DND-41 (cell line): Measurements from ENCODE around the gene EDN2.

Experiments used
- EZH2 ChIP-seq: IDR thresholded peaks from 3 replicates; pipeline ENCODE4 v1.6.1; 2012; ENCODE audit warnings: borderline replicate concordance, low read depth, mild to moderate bottlenecking, moderate library complexity, low read length, inconsistent platforms; ENCODE audit not compliant: severe bottlenecking
- TF ChIP-seq, protein P1 (sequence below): IDR thresholded peaks from 2 replicates; pipeline ENCODE4 v1.5.1; 2012; ENCODE audit warnings: borderline replicate concordance, low read length, moderate library complexity, mild to moderate bottlenecking; ENCODE audit not compliant: poor library complexity, severe bottlenecking; ENCODE audit errors: extremely low read depth

DNA sequence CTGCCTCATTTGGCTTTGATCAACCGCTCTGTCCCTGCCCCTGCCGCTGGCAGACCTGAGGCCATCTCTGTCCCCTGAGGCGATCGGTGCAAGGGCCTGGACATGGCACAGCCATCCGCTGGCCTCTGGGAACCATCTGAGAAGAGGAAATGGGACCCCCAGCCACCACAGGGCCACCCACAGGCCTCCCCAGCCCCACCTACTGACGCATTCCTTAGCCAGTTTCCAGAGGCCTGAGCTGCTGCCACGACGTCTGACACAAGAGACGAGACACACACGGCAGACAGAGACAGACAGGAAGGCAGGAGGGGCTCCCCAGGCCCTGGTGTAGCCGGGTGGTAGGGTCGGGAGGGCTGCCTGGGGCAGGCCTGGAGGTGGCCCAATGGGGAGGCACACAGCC, 37.3 kb upstream of the EDN2 start:
- no peak for TF ChIP-seq EZH2
- TF ChIP-seq, protein P1, sequence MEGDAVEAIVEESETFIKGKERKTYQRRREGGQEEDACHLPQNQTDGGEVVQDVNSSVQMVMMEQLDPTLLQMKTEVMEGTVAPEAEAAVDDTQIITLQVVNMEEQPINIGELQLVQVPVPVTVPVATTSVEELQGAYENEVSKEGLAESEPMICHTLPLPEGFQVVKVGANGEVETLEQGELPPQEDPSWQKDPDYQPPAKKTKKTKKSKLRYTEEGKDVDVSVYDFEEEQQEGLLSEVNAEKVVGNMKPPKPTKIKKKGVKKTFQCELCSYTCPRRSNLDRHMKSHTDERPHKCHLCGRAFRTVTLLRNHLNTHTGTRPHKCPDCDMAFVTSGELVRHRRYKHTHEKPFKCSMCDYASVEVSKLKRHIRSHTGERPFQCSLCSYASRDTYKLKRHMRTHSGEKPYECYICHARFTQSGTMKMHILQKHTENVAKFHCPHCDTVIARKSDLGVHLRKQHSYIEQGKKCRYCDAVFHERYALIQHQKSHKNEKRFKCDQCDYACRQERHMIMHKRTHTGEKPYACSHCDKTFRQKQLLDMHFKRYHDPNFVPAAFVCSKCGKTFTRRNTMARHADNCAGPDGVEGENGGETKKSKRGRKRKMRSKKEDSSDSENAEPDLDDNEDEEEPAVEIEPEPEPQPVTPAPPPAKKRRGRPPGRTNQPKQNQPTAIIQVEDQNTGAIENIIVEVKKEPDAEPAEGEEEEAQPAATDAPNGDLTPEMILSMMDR, result no peak
